Medulla oblongata (tissue), 1 donor: ENCODE results near the gene MB21D2.
"Not testable (repeated sequence)": the region's sequence is repeated elsewhere in the genome, so short reads cannot be mapped to it uniquely, and the experiment has no call there.

Experiments used
- DNase-seq: peaks from one replicate; pipeline ENCODE4 v3.0.0-alpha.2; 2015; ENCODE audit errors: extremely low spot score

Gene MB21D2, protein sequence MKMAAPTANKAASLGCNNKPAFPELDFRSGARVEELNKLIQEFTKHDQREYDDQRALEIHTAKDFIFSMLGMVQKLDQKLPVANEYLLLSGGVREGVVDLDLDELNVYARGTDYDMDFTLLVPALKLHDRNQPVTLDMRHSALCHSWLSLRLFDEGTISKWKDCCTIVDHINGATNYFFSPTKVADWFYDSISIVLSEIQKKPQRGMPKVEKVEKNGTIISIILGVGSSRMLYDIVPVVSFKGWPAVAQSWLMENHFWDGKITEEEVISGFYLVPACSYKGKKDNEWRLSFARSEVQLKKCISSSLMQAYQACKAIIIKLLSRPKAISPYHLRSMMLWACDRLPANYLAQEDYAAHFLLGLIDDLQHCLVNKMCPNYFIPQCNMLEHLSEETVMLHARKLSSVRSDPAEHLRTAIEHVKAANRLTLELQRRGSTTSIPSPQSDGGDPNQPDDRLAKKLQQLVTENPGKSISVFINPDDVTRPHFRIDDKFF

DNA sequence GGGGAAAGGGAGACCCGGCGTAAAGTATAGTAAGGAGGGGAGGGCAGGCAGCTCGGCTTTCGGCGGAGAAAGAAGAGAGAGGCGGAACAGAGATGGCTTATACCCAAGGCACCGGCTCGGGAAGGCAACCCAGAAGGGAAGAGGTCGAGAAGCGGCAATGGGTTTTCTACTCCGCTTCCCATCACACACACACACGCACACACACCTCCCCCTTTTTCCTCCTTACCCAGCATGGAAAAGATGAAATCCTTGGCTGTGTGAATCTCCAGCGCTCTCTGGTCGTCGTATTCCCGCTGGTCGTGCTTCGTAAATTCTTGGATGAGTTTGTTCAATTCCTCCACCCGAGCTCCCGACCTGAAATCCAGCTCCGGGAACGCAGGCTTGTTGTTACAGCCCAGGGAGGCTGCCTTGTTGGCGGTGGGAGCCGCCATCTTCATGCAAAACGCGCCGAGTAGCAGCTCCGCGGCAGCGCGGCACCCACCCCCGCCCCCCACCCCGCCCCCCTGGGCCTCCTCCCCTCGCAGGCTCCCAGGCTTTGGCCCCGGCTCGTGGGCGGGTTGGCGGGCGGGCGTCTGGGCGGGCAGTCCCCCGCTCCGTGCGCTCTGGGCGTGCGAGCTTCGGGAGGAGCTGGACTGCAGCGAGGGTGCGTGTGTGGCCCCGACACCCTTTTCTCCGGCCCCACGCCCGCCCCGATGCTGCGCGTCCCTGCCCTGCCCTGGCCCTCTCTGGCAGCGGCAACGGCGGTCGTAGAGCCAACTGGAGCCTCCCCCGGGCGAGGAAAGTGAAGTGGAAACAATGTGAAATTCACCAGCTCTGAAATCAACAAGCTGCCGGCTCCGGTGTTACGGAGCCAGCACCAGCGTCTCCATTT, at the start of gene MB21D2:
Gene MB21D2, minus strand, starts transcription at position 453 of the 871 bp plus-strand sequence. Its CDS starts 16 bp downstream, at position 437.
- DNase-seq = peak; percentile 85

DNA sequence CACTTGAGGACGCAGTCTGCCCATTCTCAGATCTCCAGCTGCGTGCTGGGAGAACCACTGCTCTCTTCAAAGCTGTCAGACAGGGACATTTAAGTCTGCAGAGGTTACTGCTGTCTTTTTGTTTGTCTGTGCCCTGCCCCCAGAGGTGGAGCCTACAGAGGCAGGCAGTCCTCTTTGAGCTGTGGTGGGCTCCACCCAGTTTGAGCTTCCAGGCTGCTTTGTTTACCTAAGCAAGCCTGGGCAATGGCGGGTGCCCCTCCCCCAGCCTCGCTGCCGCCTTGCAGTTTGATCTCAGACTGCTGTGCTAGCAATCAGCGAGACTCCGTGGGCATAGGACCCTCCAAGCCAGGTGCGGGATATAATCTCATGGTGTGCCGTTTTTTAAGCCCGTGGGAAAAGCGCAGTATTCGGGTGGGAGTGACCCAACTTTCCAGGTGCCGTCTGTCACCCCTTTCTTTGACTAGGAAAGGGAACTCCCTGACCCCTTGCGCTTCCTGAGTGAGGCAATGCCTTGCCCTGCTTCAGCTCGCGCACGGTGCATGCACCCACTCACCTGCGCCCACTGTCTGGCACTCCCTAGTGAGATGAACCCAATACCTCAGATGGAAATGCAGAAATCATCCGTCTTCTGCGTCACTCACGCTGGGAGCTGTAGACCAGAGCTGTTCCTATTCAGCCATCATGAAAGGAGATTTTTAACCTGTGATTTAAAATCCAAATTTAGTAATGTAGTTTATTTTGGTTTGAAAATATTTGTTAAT, 47.5 kb upstream of the MB21D2 start:
- DNase-seq = not testable (repeated sequence)

DNA sequence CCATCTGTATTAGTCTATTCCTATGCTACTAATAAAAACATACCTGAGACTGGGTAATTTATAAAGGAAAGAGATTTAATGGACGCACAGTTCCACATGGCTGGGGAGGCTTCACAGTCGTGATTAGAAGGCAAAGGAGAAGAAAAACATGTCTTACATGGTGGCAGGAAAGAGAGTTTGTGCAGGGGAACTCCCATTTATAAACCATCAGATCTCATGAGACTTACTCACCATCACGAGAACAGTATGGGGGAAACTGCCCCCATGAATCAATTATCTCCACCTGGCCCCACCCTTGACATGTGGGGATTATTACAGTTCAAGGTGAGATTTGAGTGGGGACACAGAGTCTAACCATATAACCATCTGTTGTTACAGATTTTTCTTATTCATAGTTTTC, 42.1 kb upstream of the MB21D2 start:
- DNase-seq = no peak

DNA sequence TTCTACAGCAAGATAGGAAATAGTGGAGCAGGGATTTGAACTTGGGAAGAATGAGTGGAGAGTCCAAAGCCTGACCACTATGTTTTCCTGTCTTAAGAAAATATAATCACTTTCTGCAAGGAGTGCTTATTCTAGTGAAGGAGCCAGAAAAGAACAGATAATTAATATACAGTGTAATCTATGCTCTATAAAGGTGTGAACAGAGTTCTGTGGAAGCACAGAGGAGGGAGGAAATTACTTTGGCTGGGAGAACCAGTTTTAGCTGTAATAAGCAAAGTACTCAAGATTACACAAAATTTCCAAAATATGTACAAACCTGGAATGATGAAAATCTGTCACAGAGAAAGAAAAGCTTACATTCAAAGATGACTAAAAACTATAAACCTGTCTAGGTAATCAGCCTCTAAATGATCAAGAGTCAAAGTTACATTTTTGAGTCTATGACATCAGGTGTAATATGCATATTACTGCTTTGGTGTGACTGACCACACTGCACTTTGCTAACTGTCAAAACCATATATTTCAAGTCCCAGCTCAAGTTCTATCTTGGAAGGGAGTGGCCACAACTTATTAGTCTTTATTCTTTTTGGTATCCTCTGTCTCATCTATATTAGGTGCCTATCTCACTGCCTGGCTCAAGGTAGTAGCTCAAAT, 40.7 kb upstream of the MB21D2 start:
- DNase-seq = no peak

DNA sequence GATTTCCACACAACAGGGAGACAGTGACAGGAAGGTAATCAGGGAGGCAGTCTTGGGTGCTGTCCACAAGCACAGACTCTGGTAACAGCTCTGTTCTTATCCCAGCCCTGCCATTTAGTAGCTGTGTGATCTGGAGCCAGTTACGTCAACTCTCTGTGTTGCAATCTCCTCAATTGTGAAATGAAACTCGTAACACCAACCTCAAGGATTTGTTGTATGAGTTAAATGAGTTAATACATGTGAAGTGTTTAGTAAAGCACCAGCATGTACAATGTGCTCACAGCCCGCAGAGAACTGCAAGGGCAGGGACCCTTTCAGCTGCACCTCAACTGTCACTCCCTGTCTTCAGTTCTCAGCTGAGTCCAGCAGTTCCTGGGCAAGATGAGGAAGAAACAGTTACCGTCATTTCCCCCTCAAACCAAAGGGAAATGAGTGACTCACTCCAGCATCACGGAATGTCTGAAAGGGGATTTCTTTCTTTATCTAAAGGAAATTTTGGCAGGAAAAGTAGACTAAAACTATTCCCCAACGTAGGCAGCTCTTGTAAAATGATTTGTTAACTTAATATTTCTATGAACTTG, 39.9 kb upstream of the MB21D2 start:
- DNase-seq = peak; percentile 81

DNA sequence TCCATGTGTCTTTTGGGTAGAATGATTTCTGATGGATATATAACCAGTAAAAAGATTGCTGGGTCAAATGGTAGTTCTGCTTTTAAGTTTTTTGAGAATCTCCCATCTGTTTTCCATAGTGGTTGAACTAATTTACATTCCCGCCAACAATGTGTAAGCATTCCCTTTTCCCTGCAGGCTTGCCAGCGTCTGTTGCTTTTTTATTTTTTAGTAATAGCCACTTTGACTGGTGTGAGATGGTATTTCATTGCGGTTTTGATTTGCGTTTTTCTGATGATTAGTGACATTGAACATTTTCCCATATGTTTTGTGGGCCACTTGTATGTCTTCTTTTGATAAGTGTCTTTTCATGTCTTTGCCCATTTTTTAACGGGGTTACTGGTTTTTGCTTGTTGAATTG, 36.3 kb upstream of the MB21D2 start:
- no peak for DNase-seq

DNA sequence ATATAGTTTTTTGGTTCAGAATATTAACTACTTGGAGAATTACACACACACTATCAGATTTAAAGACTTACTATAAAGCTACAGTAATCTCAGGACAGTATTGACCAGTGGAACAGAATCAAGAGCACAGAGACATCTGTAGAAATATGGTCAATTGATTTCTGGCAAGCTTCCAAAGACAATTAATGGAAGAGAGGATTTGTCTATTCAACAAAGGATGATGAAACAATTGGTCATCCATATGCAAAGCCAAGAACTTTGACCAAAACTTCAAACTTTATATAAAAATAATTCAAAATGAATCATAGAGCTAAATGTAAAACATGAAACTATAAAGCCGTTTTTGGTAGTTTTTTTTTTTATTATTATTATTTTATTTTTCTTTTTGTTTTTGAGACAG, 29.8 kb upstream of the MB21D2 start:
- no peak for DNase-seq

DNA sequence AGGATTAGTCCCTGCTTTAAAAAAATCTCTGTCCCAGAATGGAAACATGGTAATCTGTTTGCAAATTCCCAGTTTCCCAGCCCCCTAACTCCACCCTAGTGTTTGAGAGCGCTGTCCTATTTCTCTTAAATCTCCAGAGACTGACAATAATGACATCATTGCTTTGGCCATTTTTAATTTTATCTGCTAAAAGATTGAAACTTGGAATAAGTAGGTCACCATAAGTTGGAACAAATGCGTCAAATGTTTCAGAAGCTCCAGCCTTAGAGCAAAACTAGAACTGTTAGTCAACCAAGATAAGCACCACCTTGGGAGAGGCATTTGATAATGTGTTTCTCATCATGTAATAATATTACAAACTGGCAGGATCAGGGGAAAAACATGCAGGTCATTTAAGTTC, 25.7 kb upstream of the MB21D2 start:
- DNase-seq = no peak

DNA sequence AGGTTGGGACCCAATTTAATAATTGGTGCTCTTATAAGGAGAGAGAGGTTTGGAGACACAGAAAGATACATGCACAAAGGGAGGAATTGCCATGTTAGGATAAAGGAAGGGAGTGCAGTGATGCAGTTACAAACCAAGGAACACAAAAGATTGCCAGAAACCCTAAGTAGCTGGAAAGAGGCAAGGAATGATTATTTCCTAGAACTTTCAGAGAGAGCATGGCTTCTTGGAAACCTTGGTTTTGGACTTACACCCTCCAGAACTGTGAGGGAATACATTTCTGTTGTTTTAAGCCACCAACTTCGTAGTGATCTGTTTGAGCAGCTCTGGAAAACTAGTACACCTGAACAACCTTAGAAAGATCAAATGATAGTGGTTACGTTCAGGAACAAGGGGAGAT, 25.0 kb upstream of the MB21D2 start:
- DNase-seq = no peak

DNA sequence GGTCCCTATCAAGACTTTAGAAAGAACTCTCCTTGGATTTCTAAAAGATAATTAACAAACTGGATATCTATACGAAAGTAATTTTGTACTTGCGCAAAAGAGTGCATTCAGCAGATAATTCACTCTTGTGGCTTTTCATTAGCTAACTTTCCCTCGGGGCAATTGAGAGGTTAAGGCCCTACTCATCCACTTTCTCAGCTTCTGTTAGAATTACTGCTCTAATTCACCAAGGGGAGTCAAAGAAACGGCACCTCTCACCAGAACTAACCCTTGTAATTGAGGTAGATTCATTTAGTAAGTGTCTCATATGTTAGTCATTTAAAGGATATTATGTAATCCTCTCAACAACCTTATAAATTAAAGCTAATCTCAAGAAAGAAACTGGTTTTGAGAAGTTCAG, 22.5 kb upstream of the MB21D2 start:
- DNase-seq = no peak

DNA sequence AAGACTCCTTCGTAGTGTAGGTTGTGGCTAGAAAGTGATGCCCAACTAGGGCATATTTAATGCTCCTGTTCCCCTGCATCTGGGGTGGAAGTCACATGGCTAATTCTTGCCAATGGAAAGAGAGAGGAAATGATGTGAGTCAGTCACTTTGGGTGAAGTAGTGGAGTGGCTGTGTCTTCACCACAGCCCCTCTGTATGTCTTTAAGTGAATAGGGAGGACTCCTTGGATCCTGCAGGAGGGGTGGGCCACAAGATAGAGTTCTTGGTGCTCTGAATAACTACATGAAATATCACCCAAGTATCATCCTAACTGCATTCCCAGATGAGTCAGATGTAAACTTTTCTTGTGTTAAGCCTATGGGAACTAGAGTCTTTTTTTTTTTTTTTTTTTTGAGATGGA, 17.8 kb upstream of the MB21D2 start:
- DNase-seq = no peak

DNA sequence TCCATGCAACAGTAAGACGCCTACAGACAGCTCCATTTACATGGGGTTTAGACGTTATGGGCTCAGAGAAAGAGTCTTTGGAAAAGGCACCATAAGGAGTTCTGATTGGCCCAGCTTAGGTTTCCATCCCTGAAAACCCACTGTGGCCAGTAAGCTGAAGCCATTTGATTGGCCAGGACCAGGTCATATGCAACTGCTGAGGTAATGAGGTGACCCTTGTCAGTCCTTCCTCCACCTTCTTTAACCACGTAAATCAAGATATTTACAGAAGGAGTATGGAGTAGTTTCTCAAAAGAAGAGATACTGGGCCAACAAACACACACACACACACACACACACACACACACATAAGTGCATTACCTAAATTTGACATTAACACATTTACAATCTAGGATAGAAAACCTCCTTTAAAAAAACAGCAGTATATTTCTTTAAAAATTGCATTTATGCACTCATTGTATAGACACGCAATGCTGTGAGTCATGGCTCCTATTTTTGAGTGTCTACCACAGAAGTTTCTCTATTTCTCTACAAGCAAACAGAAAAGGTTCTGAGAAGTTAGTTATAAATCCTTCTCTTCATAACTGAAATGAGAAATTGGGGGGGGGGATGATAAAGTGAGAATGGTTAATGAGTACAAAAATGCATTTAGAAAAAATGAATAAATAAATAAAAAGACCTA, 16.3 kb upstream of the MB21D2 start:
- DNase-seq = no peak

DNA sequence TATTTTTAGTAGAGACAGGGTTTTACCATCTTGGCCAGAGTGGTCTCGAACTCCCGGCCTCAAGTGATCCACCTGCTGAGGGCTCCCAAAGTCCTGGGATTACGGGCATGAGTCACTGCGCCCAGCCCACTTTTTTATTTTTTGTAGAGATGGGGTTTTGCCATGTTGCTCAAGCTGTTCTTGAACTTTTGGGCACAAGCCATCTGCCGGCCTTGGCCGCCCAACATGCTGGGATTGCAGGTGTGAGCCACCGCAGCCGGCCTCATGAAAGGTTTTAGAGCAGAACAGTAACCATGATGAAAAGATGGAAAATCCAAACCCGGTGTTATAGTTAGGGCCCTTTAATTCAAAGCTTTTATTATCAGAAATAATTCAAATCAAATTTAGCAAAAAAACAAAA, 15.6 kb upstream of the MB21D2 start:
- no peak for DNase-seq

DNA sequence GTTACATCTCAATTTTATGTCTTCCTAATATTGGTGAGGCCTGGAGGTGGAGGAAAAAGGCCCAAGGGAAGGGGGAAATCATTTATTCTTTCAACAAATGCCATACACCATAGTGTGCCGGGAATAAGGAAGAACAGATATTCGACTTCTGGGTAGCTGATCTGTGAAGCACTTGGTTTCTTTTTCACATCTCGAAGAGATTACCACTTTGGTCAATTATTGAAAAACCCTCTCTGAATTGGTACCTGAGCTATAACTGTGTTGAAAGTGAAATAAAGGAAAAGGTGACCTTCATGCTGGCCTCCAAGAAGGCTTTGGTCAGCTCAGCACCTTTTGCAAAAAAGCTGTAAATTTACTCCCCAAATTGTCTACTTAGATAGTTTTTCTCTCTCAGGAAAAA, 14.2 kb upstream of the MB21D2 start:
- no peak for DNase-seq

DNA sequence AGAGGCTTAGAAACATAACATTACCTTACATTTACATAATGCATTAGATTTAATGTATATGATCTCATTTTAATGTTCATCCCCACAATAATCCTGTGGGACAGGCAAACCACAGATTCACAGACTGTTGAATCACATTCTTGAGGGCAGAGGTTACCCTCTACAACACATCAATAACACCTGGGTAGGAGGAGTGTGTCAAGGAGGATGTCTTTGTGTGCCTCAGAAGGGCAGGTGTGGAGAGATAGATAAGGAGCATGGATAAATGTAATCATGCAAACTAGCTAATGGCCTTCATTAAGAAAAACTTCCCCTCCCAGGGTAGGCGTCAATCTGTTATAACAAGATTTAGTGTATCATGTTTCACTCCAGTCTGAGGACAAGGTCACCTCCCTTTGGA, 12.9 kb upstream of the MB21D2 start:
- DNase-seq = no peak

DNA sequence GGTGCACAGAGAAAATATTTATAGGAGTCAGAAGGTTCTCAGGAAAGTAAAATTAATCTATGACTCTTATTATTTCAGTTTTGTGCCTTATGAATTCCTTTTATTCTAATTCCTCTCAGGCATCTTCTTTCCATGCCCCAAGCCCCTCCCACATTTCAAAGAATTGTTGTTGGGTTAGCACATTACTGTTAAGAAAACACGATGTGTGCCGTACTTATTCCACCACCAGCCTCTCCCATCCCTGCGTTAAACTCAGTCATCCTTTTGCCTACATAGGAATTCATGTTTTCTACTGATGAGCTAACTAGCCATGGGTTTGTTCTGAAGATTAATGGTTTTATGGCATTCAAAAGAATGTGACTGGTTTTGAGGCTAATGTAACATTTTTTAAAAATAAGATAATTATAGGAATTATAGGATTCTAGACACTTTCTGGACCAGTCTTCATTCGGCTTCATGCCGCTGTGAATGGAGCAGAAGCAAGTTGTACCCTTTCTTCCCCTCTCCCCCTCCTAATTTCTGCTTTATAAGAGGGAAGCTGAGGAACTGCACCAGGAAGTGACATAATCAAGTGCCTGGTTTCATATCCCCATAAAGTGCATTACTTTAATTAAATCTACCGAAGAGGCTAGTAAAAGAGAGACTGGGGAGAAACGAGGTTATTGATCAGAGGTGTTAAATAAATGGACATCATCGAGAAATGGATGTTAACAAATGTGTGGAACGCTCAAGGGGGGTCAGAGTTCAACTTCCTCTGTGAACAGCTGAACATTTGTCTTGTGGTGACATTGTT, 12.3 kb upstream of the MB21D2 start:
- DNase-seq = peak; percentile 70

DNA sequence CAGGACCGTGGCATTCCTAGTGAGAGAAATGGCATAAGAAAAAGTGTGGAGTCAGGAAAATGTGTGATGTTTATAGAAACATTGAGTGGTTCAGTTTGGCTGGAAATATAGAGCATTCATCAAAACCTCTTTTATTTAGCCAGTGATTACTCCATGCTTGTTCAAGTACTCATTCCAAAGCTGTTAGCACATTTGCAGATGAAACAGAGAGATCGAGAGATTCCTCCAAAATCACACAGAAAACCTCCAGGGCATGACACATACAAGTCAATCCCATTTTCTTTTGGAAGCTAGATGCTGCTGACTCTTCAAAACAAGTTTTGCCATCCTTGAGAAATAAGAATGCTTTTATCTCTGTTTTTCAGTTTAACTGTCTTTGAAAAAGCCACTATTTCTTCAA, 11.5 kb upstream of the MB21D2 start:
- DNase-seq = no peak

DNA sequence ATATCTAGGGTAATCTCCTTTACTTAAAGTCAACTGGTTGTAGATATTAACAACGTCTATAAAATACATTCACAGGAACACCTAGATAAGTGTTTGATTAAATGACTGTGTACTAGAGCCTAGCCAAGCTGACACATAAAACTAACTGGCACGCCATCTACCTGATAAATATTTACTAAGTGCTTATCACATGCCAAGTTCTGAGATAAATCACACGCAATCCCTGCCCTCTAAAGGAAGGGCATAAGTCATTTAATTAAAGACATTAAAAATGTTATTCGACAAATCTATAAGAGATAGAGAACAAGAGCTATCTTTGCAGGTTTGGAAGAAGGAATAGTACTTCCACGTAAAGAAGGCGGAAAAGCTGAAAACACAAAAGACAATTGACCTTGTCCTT, 11.1 kb upstream of the MB21D2 start:
- no peak for DNase-seq

DNA sequence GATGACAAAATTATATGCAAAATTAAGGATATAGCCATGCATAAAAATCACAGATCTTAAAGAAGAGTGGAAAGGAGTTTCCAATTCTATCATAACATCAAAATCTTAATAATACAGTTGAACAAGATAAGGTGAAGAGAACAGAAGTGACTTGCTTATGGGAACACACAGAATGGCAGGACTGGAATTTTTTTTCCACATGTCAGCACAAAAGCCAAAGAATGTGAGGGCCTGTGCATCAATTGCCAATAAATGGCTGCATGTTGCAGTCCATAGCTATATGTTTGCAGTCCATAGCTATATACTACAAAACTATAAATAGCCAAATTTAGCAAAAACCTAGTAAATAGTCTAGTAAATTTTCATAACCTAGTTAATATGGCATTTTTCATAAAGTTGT, 10.4 kb upstream of the MB21D2 start:
- no peak for DNase-seq

DNA sequence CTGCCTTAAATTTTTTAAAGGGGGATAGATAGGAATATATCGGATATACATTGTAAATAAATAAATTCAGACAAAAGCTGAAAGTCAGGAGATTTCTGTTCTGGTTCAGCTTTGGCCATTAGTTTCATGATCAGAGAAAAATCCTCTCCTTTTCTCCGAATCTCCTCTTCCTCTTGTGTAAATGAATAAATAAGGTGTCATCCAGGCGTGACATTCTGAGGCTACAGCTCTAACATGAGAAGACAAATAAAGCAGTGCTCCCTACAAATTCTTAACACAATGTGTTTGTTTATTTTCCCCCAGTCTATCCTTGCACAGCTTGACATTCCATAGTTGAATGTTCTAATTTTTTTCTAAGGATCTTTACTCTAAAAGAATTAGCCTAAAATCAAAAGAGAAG, 9.4 kb upstream of the MB21D2 start:
- DNase-seq = no peak
